Esophagus muscularis mucosa (tissue), 4 donors: Measurements from ENCODE around the gene AJM1.

ENCODE experiments used
- CTCF ChIP-seq, 3 experiments: fragments of 200-600 bp in 2 of 3; fragments of 450-650 bp in 1 of 3; sonication (generic) in 2 of 3; IDR thresholded peaks; one replicate each; pipeline ENCODE4 v1.5.1; 2017 to 2019; ENCODE audit warnings: antibody characterized with exemption in 3 of 3, mild to moderate bottlenecking in 2 of 3, moderate library complexity in 1 of 3
- EP300 ChIP-seq: sonication (generic); formaldehyde crosslinking; IDR thresholded peaks from one replicate; pipeline ENCODE4 v1.6.1; 2017; ENCODE audit warnings: antibody characterized with exemption
- POLR2A ChIP-seq: fragments of 450-650 bp; IDR thresholded peaks from one replicate; pipeline ENCODE4 v1.6.1; 2017; ENCODE audit warnings: antibody characterized with exemption, moderate library complexity, mild to moderate bottlenecking, low read depth
- POLR2AphosphoS5 ChIP-seq, 2 donors: sonication (generic); formaldehyde crosslinking; IDR thresholded peaks; one replicate each; pipeline ENCODE4 v1.6.1; 2017; ENCODE audit warnings: antibody characterized with exemption in 2 of 2

- TF ChIP-seq CTCF (IDR thresholded peaks at IDR 0.05) (no peak), POLR2A (no peak), POLR2AphosphoS5 (IDR thresholded peaks at IDR 0.05) (no peak), EP300 (no peak)
Measured at GRCh38 chr9:136857581-136858412, 15.5 kb downstream of the AJM1 start.
